Ishikawa (cell line): ENCODE data around the gene MYCBP2.

Source experiments
- EP300 ChIP-seq: IDR thresholded peaks from 2 replicates; pipeline ENCODE4 v1.6.1; 2012; ENCODE audit warnings: borderline replicate concordance
- NFIC ChIP-seq: IDR thresholded peaks from 2 replicates; pipeline ENCODE4 v1.6.1; 2012
- TF ChIP-seq, protein P1 (sequence below): IDR thresholded peaks from 2 replicates; pipeline ENCODE4 v1.6.1; 2012; ENCODE audit warnings: low read depth, mild to moderate bottlenecking
- TF ChIP-seq, protein P2 (sequence below): IDR thresholded peaks from 2 replicates; pipeline ENCODE4 v1.6.1; 2012

DNA sequence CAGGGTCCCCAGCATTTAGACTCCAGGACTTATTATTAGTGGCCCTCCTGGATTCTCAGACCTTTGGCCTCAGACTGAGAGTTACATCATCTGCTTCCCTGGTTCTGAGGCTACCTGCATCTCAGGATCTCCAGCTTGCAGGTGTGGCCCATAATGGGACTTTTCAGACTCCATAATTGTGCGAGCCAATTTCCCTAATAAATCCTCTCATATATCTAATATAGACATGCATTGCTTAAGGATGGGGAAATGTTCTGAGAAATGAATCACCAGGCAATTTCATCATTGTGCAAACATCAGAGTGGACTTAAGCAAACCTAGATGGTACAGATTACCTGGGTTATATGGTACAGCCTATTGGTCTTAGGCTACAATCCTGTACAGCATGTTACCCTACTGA is 183.5 kb downstream of the MYCBP2 start:
- TF ChIP-seq NFIC (no peak), EP300 (no peak)
- TF ChIP-seq, protein P1, sequence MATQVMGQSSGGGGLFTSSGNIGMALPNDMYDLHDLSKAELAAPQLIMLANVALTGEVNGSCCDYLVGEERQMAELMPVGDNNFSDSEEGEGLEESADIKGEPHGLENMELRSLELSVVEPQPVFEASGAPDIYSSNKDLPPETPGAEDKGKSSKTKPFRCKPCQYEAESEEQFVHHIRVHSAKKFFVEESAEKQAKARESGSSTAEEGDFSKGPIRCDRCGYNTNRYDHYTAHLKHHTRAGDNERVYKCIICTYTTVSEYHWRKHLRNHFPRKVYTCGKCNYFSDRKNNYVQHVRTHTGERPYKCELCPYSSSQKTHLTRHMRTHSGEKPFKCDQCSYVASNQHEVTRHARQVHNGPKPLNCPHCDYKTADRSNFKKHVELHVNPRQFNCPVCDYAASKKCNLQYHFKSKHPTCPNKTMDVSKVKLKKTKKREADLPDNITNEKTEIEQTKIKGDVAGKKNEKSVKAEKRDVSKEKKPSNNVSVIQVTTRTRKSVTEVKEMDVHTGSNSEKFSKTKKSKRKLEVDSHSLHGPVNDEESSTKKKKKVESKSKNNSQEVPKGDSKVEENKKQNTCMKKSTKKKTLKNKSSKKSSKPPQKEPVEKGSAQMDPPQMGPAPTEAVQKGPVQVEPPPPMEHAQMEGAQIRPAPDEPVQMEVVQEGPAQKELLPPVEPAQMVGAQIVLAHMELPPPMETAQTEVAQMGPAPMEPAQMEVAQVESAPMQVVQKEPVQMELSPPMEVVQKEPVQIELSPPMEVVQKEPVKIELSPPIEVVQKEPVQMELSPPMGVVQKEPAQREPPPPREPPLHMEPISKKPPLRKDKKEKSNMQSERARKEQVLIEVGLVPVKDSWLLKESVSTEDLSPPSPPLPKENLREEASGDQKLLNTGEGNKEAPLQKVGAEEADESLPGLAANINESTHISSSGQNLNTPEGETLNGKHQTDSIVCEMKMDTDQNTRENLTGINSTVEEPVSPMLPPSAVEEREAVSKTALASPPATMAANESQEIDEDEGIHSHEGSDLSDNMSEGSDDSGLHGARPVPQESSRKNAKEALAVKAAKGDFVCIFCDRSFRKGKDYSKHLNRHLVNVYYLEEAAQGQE: no peak
- TF ChIP-seq, protein P2, sequence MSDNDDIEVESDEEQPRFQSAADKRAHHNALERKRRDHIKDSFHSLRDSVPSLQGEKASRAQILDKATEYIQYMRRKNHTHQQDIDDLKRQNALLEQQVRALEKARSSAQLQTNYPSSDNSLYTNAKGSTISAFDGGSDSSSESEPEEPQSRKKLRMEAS: no peak
